SJSA1 (cell line): Measurements from ENCODE around the gene CSF3. TPM values are rescaled to one million over a fixed set of nuclear protein-coding genes. Genes with fewer than 3 reads are reported as not detected.
"Not testable (repeated sequence)": the region's sequence is repeated elsewhere in the genome, so short reads cannot be mapped to it uniquely, and the experiment has no call there.

Experiments
- DNase-seq, 2 experiments: peaks; one replicate each; pipeline ENCODE4 v3.0.0-alpha.2; 2015 to 2020; ENCODE audit warnings: low spot score in 2 of 2, low read depth in 1 of 2
- H3K27ac ChIP-seq: fragments of 250-450 bp; sonication (Bioruptor Pico); 2 replicates; pipeline ENCODE4 v1.5.1; 2020; ENCODE audit warnings: mild to moderate bottlenecking, moderate library complexity
- H3K27me3 ChIP-seq: fragments of 250-450 bp; sonication (Bioruptor Pico); replicated peaks from 2 replicates; pipeline ENCODE4 v1.5.1; 2020; ENCODE audit warnings: mild to moderate bottlenecking, moderate library complexity
- H3K36me3 ChIP-seq: fragments of 250-450 bp; sonication (Bioruptor Pico); 2 replicates; pipeline ENCODE4 v1.5.1; 2020; ENCODE audit warnings: mild to moderate bottlenecking
- H3K4me1 ChIP-seq: fragments of 250-450 bp; sonication (Bioruptor Pico); replicated peaks from 2 replicates; pipeline ENCODE4 v1.6.1; 2021; ENCODE audit warnings: mild to moderate bottlenecking
- H3K4me3 ChIP-seq: fragments of 250-450 bp; sonication (Bioruptor Pico); 2 replicates; pipeline ENCODE4 v1.5.1; 2020; ENCODE audit warnings: mild to moderate bottlenecking
- H3K9me3 ChIP-seq: fragments of 250-450 bp; sonication (Bioruptor Pico); replicated peaks from 2 replicates; pipeline ENCODE4 v1.5.1; 2020; ENCODE audit warnings: mild to moderate bottlenecking
- total RNA-seq: library from RNA; depleted of rRNA; stranded (reverse); fragments of >200 nt; shearing (Covaris generic); gene quantifications from 2 replicates; pipeline ENCODE4 v1.2.3, GENCODE V29; 2014

CSF3 gene
- total RNA-seq, 1 experiment from 2014 or later, result not detected

DNA sequence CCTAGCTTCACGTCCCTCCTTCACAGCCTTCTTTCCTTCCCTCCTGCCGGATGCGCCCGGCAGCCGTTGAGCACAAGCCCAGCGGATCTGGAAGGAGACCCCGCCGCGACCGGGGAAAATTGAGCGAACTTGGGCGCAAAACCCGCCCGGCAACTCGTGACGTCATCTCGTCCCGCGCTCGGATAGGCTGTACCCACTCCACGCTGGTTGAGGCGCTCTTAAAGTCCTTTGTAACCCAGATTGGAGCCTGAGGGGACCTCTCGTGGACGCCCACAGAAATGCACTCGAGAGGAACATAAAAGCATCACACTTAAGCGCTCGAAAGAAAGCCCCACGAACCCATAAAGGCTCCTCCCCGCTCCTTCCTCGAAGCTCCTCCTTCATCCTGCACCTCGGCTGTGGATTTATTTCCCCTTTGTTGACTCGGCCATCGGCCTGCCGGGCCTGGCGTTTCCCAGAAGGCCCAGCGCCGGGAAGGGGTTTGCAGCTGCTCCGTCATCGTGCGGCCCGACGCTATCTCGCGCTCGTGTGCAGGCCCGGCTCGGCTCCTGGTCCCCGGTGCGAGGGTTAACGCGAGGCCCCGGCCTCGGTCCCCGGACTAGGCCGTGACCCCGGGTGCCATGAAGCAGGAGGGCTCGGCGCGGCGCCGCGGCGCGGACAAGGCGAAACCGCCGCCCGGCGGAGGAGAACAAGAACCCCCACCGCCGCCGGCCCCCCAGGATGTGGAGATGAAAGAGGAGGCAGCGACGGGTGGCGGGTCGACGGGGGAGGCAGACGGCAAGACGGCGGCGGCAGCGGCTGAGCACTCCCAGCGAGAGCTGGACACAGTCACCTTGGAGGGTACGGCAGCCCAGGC is 34.7 kb upstream of the CSF3 start, which contains the start of gene PSMD3:
PSMD3 (plus strand) TSS at position 457 of the 856 bp plus-strand sequence; CDS start at position 621, 164 bp downstream.
- Histone ChIP-seq H3K27ac (peak within 1 kb of the TSS; percentile 74), H3K4me3 (peak within 1 kb of the TSS; percentile 73), H3K4me1 (peaks cover 18% of the 10 kb centered on the region), H3K9me3 (no peaks in the 10 kb centered on the region), H3K36me3 (peaks cover 28% of the 10 kb centered on the region), H3K27me3 (no peaks in the 10 kb centered on the region)
- DNase-seq, result peak; percentile 98 to 99

DNA sequence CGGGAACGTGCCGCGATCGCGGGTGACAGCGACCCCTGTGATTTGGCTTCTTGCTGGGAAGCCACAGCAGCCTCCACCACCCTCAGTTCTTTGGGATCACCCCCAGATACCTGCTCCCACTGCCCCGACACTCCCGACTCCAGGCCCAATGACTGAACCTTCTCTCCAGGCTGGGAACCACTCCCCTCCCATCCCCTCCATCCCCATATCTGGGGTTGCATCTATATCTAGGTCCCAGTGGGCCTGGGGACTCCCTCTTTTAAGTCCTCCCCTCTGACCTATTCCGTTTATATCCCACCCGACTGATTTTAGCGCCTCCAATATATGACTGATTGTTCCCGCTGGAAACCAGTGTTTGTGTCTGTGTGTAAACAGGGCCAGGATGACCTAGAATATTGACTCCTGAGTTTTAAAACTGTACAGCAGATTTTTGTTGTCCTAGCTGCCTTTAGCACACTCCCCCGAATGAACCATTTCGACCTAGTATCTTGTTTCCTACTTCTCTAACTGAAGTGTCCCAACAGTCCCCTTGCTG is 34.0 kb upstream of the CSF3 start:
- Histone ChIP-seq H3K27ac (peak overlapping the region; percentile 74), H3K9me3 (no peaks in the 10 kb centered on the region), H3K4me1 (peaks cover 18% of the 10 kb centered on the region), H3K4me3 (peak overlapping the region; percentile 73), H3K36me3 (peaks cover 35% of the 10 kb centered on the region), H3K27me3 (no peaks in the 10 kb centered on the region)
- DNase-seq, result peak in 1 of 2 experiments; percentile 6

DNA sequence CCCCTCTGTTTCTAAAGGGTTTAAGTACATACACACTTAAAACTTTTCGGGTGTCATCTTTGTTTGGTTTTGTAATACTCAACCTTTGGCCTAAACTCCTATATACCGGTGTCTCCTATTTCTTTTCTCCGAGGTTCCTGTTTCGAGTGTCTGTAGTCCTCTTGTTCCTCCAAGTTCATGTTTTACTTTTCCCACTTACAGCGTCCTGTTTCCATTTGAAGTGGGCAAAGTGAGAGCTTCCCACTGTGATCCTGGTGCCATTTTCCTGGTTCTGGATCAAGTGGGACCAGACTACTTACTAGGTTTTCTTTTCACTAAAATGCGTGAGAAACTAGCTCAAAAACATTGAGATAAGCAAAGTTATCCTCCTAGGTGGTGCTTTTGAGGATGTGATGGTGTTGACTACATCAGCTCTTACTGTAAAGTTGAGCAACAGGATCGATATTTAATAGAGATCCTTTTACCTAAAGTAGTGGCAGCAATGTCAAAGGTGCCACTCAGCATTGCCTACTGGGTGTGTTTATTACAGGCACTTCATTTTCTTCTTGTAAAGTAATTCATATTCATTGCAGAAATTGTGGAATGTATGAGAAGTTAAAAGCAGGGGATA is 33.4 kb upstream of the CSF3 start:
- Histone ChIP-seq H3K27me3 (no peaks in the 10 kb centered on the region), H3K4me1 (peaks cover 18% of the 10 kb centered on the region), H3K36me3 (peaks cover 41% of the 10 kb centered on the region), H3K4me3 (peak overlapping the region; percentile 73), H3K9me3 (no peaks in the 10 kb centered on the region), H3K27ac (peak overlapping the region; percentile 5; the same call in 1 of the 2 replicates)
- DNase-seq, result no peak

DNA sequence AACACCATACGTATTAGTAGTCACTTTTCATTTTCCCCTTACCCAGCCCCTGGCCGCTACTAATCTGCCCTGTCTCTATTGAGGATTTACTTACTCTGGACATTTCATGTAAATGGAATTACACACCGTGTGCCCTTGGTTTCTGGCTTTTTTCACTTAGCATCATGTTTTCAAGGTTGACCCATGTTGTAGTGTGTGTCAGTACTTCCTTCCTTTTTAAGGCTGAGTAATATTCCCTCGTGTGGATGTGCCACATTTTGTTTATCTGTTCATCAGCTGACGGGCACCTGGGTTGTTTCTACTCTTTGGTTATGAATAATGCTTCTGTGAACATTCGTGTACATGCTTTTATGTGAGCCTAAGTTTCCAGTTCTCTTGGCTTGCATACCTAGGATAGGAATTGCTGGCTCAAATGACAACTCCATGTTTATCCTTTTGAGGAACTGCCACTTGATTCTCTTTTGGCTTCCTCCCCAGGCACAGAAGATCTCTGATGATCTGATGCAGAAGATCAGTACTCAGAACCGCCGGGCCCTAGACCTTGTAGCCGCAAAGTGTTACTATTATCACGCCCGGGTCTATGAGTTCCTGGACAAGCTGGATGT is 26.9 kb upstream of the CSF3 start:
- Histone ChIP-seq H3K27ac (no peak overlapping the region), H3K36me3 (peaks cover 95% of the 10 kb centered on the region), H3K4me3 (no peak overlapping the region), H3K4me1 (no peaks in the 10 kb centered on the region), H3K27me3 (no peaks in the 10 kb centered on the region), H3K9me3 (no peaks in the 10 kb centered on the region)
- DNase-seq, result no peak

DNA sequence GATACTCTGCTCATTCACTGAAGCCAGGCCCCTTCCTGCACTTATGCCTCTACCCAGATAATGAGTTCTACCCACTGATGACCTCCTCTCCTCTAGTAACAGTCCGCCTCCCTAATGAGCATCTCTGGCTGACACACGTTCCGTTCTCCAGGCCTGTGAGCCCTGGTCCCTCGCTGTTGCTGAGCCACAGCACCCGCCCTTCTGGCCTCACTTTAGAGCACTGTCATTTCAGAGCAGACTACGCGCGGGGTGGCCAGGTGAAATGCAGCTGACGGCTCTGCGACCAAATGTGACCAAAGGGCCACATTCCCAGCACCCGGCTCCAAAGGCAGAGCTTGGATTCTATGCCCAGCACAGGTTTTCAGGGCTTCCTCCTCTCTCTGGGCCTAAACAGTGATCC is 20.8 kb upstream of the CSF3 start:
- H3K27ac ChIP-seq, result no peak overlapping the region
- peaks cover 87% of the 10 kb centered on the region for H3K36me3 ChIP-seq
- H3K27me3 ChIP-seq, result no peaks in the 10 kb centered on the region
- no peaks in the 10 kb centered on the region for H3K4me1 ChIP-seq
- H3K9me3 ChIP-seq, result no peaks in the 10 kb centered on the region
- H3K4me3 ChIP-seq, result no peak overlapping the region
- no peak for DNase-seq

DNA sequence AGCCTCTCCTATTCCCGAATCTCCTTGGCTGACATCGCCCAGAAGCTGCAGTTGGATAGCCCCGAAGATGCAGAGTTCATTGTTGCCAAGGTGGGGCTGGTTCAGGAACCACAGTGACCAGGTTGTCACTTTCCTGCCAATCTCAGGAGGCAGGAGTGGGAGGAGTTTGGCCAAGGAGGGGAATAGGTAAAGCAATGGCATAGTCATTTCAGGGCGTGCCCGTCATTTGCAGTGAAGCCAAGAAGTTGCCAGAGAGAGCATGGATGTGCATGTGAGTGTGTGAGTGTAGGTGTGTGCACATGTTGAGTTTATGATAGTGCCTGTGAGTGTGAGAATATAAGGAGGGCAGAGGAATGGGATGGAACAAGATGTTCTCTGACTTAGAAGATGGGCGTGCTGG is 19.8 kb upstream of the CSF3 start:
- H3K27ac ChIP-seq, result no peak overlapping the region
- DNase-seq, result no peak
- H3K4me3 ChIP-seq, result no peak overlapping the region
- no peaks in the 10 kb centered on the region for H3K4me1 ChIP-seq
- no peaks in the 10 kb centered on the region for H3K27me3 ChIP-seq
- H3K9me3 ChIP-seq, result no peaks in the 10 kb centered on the region
- peaks cover 77% of the 10 kb centered on the region for H3K36me3 ChIP-seq

DNA sequence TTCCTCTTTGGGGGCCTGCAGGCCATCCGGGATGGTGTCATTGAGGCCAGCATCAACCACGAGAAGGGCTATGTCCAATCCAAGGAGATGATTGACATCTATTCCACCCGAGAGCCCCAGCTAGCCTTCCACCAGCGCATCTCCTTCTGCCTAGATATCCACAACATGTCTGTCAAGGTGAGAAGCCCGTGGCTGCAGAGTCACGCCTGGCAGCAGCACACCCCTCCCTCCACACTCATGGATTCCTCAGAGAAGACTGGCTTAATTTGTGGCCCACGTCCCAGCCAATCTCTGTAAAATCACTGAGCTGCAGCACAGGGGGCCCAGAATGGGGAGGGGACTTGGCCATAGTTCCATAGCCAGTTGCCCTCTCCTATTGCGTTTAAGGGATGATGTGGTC is 19.1 kb upstream of the CSF3 start:
- no peak for DNase-seq
- Histone ChIP-seq H3K9me3 (no peaks in the 10 kb centered on the region), H3K4me1 (no peaks in the 10 kb centered on the region), H3K4me3 (no peak overlapping the region), H3K36me3 (peaks cover 70% of the 10 kb centered on the region), H3K27ac (no peak overlapping the region), H3K27me3 (no peaks in the 10 kb centered on the region)

DNA sequence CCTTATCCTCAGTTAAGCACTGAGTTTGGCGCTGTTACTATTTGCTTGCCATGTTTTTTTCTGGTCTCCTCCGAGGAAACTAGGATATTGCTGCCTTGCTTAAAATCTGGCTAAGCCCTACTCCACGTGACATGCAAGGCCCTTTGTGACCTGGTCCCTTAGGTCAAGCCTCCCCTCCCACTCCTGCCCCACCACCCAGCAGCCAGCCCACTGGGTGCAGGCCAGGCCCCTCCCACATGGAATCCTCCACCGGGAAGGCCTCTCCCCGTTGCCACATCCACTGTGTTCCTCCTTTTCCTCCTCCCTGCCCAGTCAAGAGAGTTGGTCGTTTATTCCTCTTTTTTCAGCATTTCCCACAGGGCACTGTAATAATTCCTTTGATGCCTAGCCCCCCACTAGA is 18.4 kb upstream of the CSF3 start:
- DNase-seq, result no peak
- peaks cover 63% of the 10 kb centered on the region for H3K36me3 ChIP-seq

DNA sequence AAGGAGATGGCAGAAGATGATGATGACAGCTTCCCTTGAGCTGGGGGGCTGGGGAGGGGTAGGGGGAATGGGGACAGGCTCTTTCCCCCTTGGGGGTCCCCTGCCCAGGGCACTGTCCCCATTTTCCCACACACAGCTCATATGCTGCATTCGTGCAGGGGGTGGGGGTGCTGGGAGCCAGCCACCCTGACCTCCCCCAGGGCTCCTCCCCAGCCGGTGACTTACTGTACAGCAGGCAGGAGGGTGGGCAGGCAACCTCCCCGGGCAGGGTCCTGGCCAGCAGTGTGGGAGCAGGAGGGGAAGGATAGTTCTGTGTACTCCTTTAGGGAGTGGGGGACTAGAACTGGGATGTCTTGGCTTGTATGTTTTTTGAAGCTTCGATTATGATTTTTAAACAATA is 17.7 kb upstream of the CSF3 start:
- Histone ChIP-seq H3K27ac (no peak overlapping the region), H3K4me1 (no peaks in the 10 kb centered on the region), H3K9me3 (no peaks in the 10 kb centered on the region), H3K4me3 (no peak overlapping the region), H3K36me3 (peaks cover 56% of the 10 kb centered on the region), H3K27me3 (no peaks in the 10 kb centered on the region)
- no peak for DNase-seq

More for the DNA sequence above, 18.4 kb upstream of the CSF3 start:
- Histone ChIP-seq H3K4me1 (no peaks in the 10 kb centered on the region), H3K27me3 (no peaks in the 10 kb centered on the region), H3K27ac (no peak overlapping the region), H3K9me3 (no peaks in the 10 kb centered on the region), H3K4me3 (no peak overlapping the region)

DNA sequence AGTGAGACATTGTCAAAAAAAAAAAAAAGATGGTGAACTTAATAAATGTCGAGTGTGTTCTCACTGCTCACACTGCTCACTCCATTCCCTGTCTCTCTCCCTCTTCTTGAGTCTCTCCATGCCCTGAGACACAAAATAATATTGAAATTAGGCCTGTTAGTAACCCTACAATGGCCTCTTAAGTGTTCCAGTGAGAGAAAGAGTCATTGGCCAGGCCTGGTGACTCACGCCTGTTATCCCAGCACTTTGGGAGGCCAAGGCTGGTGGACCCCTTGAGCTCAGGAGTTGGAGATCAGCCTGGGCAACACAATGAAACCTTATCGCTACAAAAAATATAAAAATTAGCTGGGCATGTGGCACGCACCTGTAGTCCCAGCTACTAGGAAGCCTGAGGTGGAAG is 16.2 kb upstream of the CSF3 start:
- DNase-seq, result no peak
- Histone ChIP-seq H3K9me3 (no peaks in the 10 kb centered on the region), H3K36me3 (peaks cover 41% of the 10 kb centered on the region)

DNA sequence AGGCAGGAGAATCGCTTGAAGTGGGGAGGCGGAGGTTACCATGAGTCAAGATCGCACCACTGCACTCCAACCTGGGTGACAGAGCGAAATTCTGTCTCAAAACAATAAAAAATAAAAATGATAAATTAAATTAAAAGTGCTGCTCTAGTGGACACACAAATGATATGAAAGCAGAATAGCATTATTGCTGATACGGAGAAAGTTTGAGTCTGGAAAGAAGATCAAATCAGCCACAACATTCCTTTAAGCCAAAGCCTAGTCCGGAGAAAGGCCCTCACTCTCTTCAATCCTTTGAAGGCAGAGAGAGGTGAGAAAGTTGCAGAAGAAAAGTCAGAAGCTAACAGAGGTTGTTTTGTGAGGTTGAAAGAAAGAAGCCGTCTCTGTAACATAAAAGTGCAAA is 15.1 kb upstream of the CSF3 start:
- Histone ChIP-seq H3K9me3 (no peaks in the 10 kb centered on the region), H3K27me3 (no peaks in the 10 kb centered on the region), H3K36me3 (peaks cover 30% of the 10 kb centered on the region), H3K4me3 (no peak overlapping the region), H3K4me1 (no peaks in the 10 kb centered on the region), H3K27ac (no peak overlapping the region)
- no peak for DNase-seq

More for the DNA sequence above, 16.2 kb upstream of the CSF3 start:
- H3K27me3 ChIP-seq, result no peaks in the 10 kb centered on the region
- H3K4me1 ChIP-seq, result no peaks in the 10 kb centered on the region
- H3K27ac ChIP-seq, result no peak overlapping the region
- no peak overlapping the region for H3K4me3 ChIP-seq

DNA sequence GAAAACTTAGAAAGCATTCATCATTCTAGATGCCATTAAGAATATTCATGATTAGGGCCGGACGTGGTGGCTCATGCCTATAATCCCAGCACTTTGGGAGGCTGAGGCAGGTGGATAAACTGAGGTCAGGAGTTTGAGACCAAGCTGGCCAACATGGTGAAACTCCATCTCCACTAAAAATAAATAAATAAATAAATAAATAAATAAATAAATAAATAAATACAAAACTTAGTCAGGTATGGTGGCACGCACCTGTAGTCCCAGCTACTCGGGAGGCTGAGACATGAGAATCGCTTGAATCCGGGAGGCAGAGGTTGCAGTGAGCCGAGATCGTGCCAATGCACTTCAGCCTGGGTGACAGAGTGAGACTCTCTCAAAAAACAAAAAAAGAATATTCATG is 13.9 kb upstream of the CSF3 start:
- not testable (repeated sequence) for H3K9me3 ChIP-seq, H3K4me3 ChIP-seq, DNase-seq, H3K27me3 ChIP-seq, H3K4me1 ChIP-seq, H3K27ac ChIP-seq
- peaks cover 18% of the 10 kb centered on the region for H3K36me3 ChIP-seq

DNA sequence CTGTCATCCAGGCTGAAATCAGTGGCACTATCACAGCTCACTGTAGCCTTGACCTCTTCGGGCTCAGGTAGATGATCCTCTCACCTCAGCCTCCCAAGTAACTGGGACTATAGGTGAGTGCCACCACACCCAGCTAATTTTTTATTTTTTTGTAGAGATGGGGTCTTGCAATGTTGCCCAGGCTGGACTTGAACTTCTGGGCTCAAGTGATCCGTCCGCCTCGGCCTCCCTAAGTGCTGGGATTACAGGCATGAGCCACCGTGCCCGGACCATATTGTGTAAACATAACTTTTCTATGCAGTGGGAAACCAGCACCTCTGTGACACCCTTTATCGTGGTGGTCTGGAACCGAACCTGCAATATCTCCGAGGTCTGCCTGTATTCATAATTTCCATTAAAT is 11.2 kb upstream of the CSF3 start:
- Histone ChIP-seq H3K36me3 (no peaks in the 10 kb centered on the region), H3K4me1 (no peaks in the 10 kb centered on the region), H3K27ac (no peak overlapping the region), H3K27me3 (no peaks in the 10 kb centered on the region), H3K9me3 (no peaks in the 10 kb centered on the region), H3K4me3 (no peak overlapping the region)
- no peak for DNase-seq

DNA sequence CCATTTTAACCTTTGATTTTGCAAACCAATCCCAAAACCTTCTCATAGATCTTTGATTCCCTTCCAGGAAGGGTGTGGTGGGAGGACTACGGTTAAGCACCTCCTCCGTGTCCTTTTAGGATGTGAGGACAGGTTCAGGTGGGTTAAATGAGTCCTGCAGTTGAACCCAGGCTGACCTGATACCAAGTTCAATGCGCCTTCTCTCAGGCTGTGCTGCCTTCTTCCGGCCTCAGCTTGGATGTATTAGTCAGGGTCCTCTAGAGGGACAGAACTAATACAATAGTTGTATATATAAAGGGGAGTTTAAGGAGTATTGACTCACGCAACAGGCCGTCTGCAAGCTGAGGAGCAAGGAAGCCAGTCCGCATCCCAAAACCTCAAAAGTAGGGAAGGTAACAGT is 10.5 kb upstream of the CSF3 start:
- Histone ChIP-seq H3K4me3 (no peak overlapping the region), H3K4me1 (no peaks in the 10 kb centered on the region), H3K27me3 (no peaks in the 10 kb centered on the region), H3K27ac (no peak overlapping the region), H3K9me3 (no peaks in the 10 kb centered on the region), H3K36me3 (no peaks in the 10 kb centered on the region)
- DNase-seq, result no peak
